Adrenal gland (tissue), 5 donors: ENCODE measurements around the gene SLC20A1.

Experiments used
- CTCF ChIP-seq, 6 experiments: fragments of 450-650 bp in 4 of 6; fragments of 200-600 bp in 2 of 6; sonication (generic) in 1 of 6; IDR thresholded peaks; 1 replicate in 5 of 6; 2 replicates in 1 of 6; pipeline versions ENCODE4 v1.5.1 to v1.8.0; 2016 to 2021; ENCODE audit warnings: antibody characterized with exemption in 6 of 6, mild to moderate bottlenecking in 2 of 6, moderate library complexity in 1 of 6
- POLR2A ChIP-seq, 2 donors: fragments of 450-650 bp; IDR thresholded peaks; one replicate each; pipeline ENCODE4 v1.6.1; 2017; ENCODE audit warnings: antibody characterized with exemption in 2 of 2, mild to moderate bottlenecking in 2 of 2, moderate library complexity in 1 of 2
- donor health status: DM: no; HTN: no; CAD: no.

GRCh38 chr2:112601754-112602153 is 44.0 kb upstream of the SLC20A1 start:
- TF ChIP-seq CTCF (IDR thresholded peaks at IDR 0.05) (no peak), POLR2A (IDR thresholded peaks at IDR 0.05) (no peak)
